Jurkat, Clone E6-1 (cell line): ENCODE measurements around the gene IL22.

Experiments used
- DNase-seq: peaks from one replicate; pipeline ENCODE4 v3.0.0-alpha.2; 2011; ENCODE audit warnings: low read depth, low spot score
- H3K4me3 ChIP-seq: 2 replicates; pipeline ENCODE4 v1.5.1; 2011; ENCODE audit warnings: mild to moderate bottlenecking, low read length, control low read depth, moderate library complexity

Gene IL22

DNA sequence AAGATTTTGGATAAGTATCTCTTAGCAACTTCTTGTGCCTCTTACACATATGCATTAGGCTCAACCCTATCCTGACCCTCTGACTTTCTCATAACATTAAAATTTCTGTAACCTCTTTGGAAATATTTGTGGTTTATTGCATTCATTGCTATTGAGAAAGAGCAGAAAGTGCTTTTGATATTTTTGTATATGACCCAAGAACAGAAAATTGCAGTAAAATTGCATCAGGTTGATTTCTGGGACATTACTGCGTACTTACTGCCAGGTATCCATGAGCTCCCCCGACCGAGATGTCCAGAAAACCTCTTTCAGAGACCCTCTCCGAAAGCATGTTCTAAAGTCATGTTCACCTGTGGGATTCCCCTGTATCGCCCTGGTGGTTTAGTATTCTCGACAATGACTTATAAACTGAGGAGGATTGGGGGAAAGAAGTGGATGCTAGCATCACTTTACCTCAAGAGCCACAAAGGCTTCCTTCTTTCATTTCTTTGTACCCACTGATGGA is 14.5 kb upstream of the IL22 start:
- DNase-seq, result no peak
- H3K4me3 ChIP-seq, result no peak overlapping the region

DNA sequence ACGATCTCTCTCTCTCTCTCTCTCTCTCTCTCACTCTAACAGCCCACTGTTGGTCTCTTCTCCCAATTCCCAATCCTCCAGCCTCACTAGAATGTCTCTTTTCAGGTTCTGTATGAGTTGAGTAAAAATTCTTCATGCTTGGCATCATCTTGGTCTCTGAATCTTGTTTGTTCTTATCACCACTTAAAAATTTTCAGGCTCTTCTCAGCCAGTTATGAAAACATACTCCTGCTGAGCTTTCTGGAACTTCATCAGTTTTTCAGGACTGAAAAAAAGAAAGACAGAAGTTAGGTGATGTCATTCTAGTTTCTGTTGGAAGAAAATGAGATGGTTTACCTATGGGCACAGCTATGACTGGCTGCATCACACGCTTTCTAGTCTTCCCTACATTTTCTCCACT is 11.5 kb upstream of the IL22 start:
- no peak overlapping the region for H3K4me3 ChIP-seq
- DNase-seq, result no peak

DNA sequence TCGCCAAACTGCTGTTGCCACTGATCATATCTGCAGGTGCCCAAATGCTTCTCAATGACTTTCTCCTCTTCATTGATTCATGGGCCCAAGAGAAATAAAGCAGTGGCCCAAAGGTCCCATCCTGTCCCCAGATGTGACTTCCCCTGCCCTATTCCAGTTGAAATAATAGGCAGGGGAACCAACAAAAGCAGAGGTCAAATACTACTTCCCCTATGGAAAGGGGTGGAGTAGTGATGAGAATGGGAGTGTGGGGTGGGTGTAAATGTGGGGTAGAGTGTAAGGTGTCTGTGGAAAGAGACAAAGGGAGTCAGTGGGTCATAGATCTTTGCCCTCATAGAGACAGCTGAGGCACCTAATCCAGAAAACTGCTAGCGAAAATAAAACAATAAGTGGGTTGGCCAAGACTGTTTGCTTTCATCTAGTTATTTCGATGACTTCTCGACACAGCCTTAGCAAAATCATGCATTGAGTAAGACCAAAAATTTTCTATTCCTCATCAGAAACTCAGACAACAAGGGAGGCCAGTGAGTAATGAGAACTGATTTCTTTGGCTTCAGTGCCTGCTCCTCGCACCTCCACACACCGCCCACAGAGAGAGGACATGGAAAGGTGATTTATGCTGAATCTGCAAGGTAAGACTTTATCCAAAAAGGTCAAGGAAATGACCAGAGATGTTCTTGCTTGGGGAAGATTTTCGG is 10.9 kb upstream of the IL22 start:
- no peak for DNase-seq
- no peak overlapping the region for H3K4me3 ChIP-seq

DNA sequence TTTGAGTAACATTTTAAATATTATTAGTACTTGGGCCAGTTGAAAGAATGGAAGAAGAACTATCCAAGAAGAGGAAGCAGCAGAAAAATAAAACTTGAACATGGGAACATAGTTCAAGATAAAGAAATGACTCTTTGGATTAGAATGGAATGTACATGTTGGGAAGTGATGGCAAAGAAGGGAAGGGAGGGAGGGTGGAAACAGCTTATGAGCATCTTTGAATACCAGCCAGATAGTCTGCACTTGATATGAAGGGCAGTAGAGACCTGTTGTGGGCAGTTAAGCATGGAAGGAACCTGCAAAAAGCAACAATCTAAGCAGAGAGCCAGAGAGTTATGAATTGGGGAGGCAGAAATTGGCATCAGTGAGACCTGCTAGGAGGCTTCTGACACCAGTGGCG is 10.0 kb upstream of the IL22 start:
- no peak overlapping the region for H3K4me3 ChIP-seq
- DNase-seq, result no peak

DNA sequence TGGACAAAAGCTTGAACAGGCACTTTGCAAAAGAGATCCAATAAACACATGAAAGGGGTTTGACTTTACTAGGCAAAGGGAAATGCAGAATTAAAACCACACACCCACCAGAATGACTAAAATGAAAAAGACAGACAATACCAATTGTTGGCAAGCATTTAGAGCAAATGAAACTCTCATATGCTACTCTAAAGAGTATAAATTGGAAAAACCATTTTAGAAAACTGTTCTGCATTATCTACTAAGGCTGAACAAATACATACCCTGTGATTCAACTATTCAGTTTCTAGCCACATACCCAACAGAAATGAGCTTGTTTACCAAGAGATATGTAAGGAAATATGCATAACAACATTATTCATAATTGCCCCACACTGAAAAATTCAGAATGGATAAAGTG is 8.5 kb upstream of the IL22 start:
- no peak for DNase-seq
- no peak overlapping the region for H3K4me3 ChIP-seq

DNA sequence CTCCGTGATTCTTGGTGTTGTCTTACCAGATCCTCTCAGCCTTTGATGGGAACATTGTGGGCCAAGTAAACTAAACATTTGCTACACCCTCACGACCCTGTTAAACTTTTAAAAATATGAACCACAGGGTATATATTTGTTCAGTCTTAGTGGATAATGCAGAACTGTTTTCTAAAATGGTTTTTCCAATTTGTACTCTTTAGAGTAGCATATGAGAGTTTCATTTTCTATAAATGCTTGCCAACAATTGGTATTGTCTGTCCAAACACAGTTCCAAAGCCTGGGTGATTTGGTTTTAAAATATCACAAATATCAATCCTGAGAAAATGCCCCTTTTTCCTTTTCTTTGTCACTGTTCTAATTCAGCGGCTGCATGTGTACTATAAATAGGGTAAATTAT is 6.7 kb upstream of the IL22 start:
- DNase-seq, result no peak
- H3K4me3 ChIP-seq, result no peak overlapping the region

DNA sequence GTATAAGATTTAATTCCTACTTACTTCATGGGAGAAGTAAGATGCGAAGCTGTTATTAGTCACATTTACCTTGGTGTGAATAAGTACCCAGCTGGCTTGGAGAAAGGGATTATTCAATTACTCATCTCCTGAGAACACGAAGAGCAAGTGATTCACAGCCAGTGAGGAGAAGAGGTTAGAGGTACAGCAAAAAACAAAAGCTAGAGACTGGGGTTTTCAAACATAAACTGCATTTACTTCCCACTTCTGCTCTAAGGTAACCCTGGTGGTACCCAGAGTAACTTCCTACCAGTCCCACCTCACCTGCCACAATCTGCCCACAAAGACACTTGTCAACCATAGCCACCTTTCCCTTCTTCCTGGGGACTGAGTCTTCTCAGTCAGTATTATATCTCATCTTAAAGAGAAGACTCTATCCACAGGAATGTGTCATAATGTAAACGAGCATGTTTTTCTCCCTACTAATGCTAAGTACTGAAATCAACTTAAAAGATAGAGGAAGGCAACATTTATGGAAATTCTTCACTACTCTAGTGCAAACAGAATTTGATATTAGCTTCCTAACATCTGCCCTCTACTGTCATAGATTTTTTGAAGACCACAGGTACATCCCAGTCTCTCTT is 6.0 kb upstream of the IL22 start:
- no peak overlapping the region for H3K4me3 ChIP-seq
- DNase-seq, result peak; percentile 31

DNA sequence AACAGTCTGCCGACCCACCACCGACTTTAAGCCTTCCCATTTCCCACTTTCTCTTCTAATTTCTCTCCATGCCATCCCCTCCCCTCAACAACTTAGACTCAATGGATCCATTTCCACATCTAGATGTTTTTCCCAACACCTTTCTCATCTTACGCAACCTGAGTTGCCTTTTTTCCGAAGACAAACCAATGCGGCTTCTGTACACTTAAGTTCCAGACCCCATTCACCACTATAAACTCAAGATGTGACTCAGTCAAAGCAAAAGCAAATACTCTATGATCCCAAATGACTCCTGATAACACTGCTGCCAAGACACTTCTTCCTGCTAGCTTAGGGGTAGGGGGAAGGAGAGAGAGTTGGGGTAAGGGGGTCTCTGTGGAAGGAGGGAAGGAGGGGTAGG is 1.3 kb downstream of the IL22 start:
- DNase-seq, result no peak
- H3K4me3 ChIP-seq, result no peak overlapping the region

DNA sequence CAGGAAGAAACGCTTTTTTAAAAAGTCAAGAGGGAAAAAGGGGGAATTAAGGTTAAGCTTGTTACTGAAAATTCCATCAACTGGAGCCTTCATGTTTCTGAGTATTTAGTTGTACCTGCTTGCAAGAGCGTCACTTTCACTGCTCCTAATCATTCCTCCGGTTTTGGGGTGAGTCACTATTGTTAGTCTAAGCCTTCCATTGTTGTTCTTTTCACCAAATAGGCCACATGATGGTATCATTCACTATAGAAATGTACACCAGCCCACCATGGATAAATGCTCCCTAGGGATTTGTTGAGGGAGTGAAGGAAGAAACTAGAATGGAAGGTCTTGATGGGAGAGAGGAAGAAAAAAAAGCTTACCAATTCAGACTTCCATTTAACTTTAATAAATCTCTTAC is 3.0 kb downstream of the IL22 start:
- no peak for DNase-seq
- H3K4me3 ChIP-seq, result no peak overlapping the region

DNA sequence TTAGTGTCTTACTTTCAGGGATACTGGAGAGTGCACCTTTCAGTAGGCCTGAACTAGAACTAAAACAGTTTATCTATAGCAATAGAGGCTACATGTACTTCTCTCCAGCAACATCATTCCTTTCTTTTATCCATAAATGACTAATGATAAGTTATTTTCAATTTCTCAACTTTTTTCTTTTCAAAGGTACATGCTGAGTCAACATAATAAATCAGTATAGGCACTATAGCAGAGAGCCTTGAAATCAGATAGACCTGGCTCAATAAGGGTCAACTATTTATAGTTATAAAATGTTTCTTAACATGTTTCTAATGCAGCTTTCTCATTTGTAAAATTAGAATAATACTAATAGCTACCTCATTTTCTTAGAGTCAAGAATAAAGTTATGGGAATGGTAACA is 5.6 kb downstream of the IL22 start:
- DNase-seq, result no peak
- H3K4me3 ChIP-seq, result no peak overlapping the region

DNA sequence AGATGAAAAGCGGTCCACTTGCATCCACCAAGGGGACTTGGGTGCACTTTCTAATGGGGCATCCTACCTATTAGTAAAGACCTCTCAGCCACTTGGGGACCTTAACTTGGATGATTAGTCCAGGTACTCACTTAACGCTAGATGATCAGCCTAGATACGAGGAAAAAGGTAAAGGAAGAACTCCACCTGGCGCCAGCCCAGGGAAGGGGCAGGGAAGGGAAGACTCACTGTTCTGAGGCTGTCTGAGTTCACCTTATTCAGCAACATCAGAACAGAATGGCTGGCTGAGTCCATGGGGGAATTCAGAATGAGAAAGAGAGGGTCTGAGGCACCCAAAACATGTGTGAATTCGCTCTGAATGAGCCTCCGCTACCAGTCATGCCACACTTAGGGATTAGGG is 7.1 kb downstream of the IL22 start:
- no peak overlapping the region for H3K4me3 ChIP-seq
- no peak for DNase-seq

DNA sequence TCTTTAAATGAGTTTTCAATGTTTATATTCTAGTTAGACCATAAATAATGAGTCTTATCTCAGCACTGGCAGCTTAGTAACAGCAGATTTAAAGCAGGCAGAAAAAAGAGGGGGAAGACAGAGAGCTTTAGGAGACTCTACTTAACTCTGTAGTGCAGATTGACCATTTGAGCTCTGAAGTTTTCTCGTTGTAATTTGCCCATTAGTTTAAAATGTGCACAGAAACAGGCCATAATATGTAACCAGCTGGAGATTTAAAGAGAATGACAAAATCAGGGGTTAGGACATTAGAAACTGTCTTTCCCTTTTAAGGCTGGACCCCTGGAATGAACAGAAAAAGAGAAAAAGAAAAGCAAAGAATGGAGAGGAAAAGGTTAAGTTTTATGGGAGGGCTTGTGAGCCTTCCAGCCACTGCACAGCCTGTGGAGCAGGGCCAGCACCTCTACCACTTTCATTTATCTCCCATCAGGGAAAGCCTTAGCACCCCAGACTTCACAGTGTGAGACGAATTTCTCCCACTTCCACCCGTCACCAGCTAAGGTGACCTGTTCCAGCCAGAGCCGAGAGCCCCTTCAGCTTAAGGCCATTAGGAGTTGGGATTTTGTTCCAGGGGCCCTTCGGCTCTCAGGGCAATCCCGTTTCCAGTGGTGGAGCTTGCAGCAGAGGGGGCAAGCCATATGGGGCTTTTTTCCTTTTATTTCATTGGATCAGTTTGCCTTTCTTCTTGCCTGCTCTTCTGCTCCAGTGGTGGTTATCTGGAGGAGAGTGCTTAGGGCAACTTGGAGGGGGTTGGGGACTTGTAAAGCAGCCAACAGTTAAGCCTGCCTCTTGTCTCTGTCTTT is 8.0 kb downstream of the IL22 start:
- no peak for DNase-seq
- no peak overlapping the region for H3K4me3 ChIP-seq

DNA sequence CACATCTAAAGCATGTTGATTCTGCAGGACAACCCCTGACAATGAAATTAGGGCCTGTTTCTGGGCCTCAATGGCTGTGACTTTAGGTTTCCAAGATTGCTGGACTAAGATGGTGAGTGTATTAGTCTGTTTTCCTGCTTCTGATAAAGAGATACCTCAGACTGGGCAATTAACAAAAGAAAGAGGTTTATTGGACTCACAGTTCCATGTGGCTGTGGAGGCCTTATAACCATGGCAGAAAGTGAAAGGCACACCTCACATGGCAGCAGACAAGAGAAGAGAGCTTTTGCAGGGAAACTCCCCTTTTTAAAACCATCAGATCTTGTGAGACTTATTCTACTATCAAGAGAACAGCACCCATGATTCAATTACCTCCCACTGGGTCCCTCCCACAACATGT is 10.6 kb downstream of the IL22 start:
- no peak overlapping the region for H3K4me3 ChIP-seq
- no peak for DNase-seq

DNA sequence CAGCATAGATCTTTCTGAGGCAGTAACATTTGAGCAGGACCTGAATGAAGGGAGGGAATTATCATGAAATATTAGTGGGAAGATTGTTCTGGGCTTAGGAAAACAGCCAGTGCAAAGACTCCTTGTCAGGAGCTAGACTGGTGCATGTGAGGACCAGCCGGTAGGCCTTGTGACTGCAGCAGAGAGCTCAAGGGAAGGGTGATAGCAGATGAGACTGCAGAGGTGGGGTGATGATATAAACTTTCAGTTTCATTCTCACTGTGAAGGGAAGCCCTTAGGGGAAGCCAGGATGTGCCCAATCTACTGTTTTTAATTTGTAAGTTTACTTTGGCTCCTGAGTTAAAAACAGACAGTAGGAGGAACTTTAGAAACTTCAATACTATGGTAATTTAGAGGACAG is 12.4 kb downstream of the IL22 start:
- peak; percentile 73 for DNase-seq
- no peak overlapping the region for H3K4me3 ChIP-seq

DNA sequence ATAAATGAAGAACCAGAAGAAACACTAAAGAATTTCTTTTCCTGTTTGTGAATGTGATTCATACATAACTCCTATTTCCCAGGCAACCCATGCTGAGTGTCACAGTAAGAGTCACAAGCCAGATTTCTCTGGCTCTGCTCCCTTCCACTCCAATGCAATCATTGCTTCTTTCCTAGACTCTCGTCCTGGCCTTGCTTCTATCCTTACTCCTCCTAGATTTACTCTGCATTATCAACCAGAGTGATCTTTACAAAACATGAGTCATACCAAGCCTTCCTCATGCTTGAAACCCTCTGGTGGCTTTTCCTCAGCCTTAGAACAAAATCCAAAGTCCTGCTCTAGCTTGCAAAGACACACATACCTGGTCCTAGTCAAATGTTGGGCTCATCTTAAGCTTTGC is 13.3 kb downstream of the IL22 start:
- H3K4me3 ChIP-seq, result no peak overlapping the region
- no peak for DNase-seq

DNA sequence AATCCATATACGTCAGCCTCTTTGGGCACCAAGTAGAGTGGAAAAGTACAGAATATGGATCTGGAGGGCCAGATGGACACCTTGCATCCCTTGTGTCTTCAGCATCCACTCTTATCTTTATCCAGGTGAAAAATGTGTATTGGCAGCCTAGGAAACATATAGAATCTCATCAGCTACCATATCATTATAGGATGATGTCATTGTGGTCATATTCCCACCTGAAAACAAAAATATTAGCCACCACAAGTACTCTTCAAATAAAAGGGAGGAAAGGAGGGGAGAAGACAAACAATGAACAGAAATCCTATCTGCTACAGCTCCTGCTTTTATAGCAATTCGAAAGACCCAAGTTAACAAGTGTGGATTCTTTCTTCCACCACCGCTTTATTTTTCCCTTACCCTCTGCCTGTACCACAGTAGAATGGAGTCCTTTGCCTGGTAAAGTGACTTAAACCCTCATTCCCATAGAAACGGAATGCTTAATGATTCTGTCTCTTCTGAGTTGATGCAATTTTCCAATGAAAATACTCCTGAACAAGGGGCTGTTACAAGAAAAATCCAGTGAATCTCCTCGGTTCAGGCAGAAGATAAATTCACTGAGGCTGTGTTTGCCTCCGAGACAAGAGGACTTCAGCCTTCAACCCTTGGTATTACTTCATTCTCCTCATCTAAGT is 14.0 kb downstream of the IL22 start:
- no peak overlapping the region for H3K4me3 ChIP-seq
- no peak for DNase-seq

DNA sequence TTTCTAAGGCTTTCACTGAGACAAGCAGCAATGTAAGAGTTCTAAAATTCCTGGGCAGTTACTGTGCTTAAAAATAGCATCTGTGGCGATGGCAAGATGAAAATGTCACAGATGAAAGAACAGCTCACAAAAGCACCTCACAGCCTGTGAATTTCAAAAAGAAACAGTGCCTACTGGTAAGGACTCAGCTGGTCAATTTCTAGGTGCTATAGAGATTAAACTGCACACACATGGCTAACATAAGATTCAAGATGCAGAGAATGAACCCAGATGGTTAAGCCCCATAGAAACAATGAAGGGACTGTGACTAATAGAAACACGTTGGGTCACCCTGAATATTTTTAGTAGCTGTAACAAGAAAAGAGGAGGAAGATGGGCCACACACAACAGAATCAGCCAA is 15.8 kb downstream of the IL22 start:
- DNase-seq, result no peak
- no peak overlapping the region for H3K4me3 ChIP-seq

DNA sequence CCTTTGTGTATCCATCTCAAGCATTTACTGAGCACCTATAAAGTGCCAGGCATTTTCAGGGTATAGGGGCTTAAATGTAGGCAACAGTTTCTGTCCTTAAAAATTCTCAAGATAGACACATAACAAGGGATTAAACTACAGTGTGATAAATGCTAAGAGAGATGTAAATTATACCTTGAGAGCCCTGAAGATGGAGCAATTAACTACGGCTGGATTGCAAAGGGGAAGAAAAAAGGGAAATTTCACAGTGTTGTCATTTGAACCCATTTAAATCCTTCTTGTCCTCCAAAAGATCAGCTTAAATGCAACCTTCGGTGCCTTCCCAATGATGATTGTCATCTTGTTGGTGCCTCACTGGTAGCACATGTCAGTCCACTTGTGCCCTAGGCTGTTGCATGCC is 16.3 kb downstream of the IL22 start:
- peak overlapping the region; percentile 52 for H3K4me3 ChIP-seq
- DNase-seq, result no peak

DNA sequence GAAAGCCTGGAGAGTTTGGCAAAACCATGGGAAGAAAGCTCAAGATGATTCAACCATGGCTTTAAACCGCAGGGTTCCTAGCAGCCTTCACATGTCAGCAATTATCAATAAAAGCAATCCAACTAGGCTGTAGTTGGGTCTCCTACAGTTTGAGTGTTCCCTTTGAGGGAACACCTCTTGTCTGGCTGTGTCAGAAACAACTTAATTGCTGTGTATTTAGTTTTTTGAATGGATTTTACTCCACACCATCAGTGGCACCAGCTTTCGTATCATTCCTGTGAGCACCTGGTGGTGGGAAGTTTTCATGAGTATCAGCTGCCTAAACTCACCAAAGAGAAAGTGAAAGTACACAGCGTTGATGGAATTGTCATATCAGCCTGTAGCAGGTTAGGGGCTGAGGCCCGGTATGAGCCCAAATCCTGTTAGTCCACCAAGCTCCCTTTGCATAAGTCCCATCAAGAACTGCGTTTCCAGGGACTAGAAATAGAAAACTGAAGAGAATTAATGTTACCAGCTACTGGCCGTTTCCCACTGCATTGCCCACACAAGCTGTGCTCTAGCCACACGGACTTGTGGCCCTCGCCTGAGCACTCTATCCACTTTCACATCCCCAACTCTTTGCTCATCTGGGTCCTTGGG is 16.9 kb downstream of the IL22 start:
- DNase-seq, result peak; percentile 80
- peak overlapping the region; percentile 52 for H3K4me3 ChIP-seq
